ENCODE measurements around the gene CCDC102A. TPM values are rescaled to one million over a fixed set of nuclear protein-coding genes. Genes with fewer than 3 reads are reported as not detected.

CCDC102A gene
- total RNA-seq, 1 donor from 2014 or later = 10.1 TPM

DNA sequence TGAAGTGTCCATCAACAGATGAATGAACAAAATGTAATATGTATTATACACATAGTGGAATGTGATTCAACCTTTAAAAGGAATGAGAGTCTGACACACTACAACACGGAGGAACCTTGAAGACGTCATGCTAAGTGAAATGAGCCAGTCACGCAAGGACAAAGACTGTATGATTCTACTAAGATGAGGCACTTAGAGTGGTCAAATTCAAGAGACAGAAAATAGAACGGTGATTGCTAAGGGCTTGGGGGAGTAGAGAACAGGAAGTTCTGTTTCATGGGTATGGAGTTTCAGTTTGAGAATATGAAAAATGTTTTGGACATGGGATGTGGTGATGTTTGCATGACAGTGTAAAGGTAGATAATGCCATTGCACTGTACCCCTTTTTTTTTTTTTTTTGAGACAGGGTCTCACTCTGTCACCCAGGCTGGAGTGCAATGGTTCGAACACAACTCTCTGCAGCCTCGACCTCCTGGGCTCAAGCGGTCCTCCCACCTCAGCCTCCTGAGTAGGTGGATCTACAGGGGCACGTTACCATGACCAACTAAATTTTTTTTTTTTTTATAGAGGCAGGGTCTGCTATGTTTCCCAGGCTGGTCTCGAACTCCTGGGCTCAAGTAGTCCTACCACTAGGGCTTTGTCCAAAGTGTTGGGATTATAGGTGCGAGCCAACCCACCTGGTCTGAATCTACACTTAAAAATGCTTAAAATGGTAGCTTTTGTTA is 2.9 kb upstream of the CCDC102A start:
- intact Hi-C loops (cut with micrococcal nuclease) = loop anchor here (5.0 to 10.0 kb wide), 2 partner anchors 53 to 1084 kb away; partner anchors contain the start of genes NUDT21 and OGFOD1

GRCh38 chr16:57538235-57538721 is 1.9 kb upstream of the CCDC102A start:
- intact Hi-C loops (cut with micrococcal nuclease) = loop anchor here (5.0 to 10.0 kb wide), 2 partner anchors 54 to 1083 kb away; partner anchors contain the start of genes NUDT21 and OGFOD1

DNA sequence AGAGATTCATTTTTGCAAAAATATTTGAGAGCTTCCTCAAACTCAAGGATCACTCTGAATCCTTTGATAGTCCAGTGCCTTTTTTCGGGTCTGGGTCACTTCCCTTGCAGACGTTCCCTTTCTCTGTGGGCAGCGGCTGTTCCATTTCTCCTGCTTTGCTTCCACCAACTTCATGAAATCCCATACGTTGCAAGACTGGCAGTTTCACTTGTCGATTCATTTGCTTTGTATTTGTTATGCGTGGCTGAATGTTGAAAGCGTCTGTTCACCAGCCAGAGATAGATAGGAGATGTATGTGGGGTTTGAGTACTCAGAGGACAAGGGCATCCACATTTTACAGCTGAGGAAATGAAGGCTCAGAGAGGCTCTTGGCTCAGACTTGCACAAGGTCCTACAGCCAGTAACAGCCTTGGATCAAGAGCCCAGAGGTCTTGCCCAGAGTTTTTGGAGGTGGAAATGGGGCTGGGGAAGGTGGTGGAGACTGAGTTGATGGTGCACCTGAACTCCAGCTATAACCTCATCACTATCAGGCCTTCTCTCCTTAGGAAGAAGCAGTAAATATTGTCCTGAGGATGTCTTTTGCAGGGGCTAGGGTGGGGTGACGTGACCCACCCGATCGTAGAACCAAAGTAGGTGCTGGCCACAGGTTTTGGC is 1.3 kb upstream of the CCDC102A start:
- intact Hi-C loops (cut with micrococcal nuclease) = loop anchor here (5.0 to 10.0 kb wide), 2 partner anchors 55 to 1083 kb away; partner anchors contain the start of genes NUDT21 and OGFOD1

- intact Hi-C loops (cut with micrococcal nuclease) = loop anchor here (5.0 to 10.0 kb wide), 2 partner anchors 55 to 1082 kb away; partner anchors contain the start of genes NUDT21 and OGFOD1
Measured at GRCh38 chr16:57537194-57537505, 779 bp upstream of the CCDC102A start.

DNA sequence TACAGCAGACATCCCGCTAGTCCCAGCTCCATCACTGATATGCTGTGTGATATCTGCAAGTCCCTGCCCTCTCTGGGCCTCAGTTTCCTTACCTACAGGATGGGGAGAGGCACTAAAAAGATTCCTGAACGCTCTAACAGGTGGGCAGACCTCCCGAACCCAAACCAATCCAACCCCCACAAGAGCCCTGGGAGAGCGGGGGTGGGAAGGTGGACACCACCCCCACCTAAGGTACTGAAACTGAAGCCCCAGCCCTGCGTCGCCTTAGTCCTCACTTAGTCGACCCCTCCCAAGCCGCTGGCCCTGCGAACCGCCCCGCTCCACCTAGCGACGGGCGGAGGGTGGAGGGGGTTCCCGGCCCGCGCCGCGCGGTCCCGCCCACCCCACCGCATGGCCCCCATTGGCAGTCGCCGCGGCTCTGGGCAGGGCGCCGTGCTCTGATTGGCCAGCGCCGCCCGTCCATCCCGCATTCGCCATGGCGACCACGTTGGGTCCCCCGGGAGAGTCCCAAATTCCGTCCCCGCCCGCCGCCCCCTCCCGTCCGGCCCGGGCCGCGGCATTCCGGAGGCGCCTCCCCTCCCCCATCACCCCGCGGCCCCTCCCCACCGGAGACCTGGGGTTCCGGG is 578 bp downstream of the CCDC102A start:
- intact Hi-C loops (cut with micrococcal nuclease) = loop anchor here (1.0 to 10.0 kb wide), 5 partner anchors 49 to 1081 kb away; partner anchors contain the start of genes CFAP20, DOK4, KATNB1 and NUDT21

- intact Hi-C loops (cut with micrococcal nuclease) = loop anchor here (5.0 to 10.0 kb wide), 3 partner anchors 57 to 1080 kb away; partner anchors contain the start of genes NUDT21 and OGFOD1
Measured at GRCh38 chr16:57534881-57535658, 1.3 kb downstream of the CCDC102A start.

DNA sequence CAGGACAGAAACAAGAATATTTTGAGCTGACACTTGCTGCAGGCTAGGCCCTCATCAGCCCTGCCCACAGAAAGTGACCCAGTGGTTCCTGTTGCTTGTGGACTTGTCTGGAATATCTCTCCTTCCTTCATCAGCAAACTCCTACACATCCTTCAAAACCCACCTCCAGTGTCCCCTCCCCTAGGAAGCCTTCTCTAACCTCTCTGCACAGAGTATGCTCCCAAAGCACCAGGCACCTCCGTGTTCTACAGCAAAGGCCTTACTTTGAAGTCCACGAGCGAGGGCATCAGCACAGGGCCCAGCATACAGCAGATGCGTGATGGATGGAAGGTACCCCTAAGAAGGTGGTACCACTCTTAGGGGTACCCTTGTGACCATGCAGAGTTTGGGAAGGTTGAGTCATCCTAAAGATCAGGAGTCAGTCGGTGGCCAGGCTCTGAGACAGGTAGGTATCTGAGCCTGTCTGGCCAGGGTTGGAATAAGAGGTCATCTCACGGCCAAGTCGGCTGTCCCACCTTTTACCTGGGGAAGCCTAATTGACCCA is 2.0 kb downstream of the CCDC102A start:
- intact Hi-C loops (cut with micrococcal nuclease) = loop anchor here (5.0 to 10.0 kb wide), 2 partner anchors 232 to 1080 kb away; partner anchors contain the start of genes NUDT21 and OGFOD1

DNA sequence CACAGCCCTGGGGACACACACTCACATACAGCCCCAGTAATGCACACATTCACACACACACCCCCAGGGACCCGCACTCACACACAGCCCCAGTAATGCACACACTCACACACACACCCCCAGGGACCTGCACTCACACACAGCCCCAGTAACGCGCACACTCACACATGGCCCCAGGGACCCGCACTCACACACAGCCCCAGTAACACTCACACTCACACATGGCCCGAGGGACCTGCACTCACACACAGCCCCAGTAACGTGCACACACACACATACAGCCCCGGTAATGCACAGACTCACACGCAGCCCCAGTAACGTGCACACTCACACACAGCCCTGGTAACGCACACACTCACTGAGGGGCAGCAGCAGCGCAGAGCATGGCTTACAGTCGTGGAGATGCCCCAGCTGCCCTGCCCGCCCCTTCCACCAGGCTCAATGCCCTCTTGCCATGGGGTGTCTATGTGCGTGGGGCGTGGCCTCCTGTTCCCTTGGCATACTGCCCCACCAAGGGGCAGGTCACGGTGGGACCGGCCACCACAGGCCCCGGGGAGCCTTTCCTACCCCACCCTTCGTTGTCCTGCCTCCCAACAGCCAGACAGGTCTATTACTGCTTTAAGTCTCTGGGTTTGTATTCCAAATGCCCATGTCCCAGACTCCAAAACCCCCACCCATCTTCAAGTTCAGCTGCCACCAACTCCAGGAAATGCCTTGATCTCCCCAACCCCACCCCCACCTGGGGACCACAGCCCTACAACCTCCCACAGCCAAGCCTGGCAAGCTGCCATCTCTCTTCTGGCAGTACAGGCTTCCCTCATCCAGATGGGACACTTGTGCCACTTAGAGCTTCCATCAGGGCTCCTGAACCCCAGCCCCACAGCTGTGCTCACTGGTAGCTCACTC is 2.7 kb downstream of the CCDC102A start:
- intact Hi-C loops (cut with micrococcal nuclease) = loop anchor here (5.0 to 10.0 kb wide), 2 partner anchors 231 to 1079 kb away; partner anchors contain the start of genes NUDT21 and OGFOD1

DNA sequence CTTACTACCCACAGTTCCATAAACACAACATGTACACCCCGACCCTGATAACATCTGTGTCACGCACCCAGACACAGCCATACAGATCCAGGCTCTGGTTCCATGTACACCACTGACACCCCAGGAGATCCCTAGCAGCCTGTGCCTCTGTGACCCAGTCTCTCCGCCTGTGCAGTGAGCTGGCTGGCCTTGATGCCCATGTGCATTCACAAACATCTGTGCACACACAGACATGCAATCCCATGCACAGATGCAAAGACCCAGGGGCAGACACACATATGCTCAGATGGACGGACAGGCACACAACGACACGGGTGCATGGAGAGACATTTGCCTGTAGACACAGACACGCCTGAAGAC is 4.1 kb downstream of the CCDC102A start:
- intact Hi-C loops (cut with micrococcal nuclease) = loop anchor here (5.0 to 10.0 kb wide), 2 partner anchors 230 to 1077 kb away; partner anchors contain the start of genes NUDT21 and OGFOD1

GRCh38 chr16:57531635-57532265 is 4.6 kb downstream of the CCDC102A start:
- intact Hi-C loops (cut with micrococcal nuclease) = loop anchor here (5.0 to 10.0 kb wide), 2 partner anchors 229 to 1077 kb away; partner anchors contain the start of genes NUDT21 and OGFOD1

- intact Hi-C loops (cut with micrococcal nuclease) = loop anchor here (5.0 to 10.0 kb wide), 2 partner anchors 229 to 1076 kb away; partner anchors contain the start of genes NUDT21 and OGFOD1
Measured at GRCh38 chr16:57531253-57531575, 5.2 kb downstream of the CCDC102A start.

DNA sequence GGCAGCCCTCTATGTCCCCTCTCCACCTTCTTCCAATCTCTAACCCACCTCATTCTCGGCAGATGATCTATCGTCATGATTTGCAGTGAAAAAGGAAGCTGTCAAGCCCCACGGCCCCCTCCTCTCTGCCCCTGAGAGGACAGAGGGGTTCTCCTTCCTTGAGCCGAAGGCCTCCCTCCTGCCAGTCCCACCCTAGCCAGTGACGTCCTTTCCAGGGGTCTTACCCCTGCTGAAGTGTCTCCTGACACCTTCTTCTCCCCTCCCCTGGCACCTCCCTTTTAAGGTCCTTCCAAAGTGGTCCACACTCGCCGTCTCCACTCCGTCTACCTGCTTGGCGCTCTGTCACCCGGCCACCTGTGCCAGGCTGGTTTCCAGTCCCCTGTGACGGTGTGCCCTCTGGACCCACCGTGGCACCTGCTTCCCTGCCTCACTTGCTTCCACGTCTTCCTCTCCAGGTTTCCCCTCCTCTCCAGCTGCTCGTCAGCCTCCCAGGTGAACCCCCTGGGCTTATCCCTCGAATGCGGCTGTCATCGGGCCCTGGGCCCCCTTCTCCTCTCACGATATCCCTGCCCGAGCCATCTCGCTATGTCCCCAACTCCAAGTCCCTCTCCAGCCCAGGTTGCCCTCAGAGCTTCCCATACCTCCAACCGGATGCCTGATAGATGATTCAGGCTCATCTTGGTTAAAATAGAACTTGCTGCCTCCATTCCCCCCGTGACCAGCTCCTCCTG is 5.7 kb downstream of the CCDC102A start:
- intact Hi-C loops (cut with micrococcal nuclease) = loop anchor here (5.0 to 10.0 kb wide), 2 partner anchors 228 to 1076 kb away; partner anchors contain the start of genes NUDT21 and OGFOD1

GRCh38 chr16:57530104-57530521 is 6.3 kb downstream of the CCDC102A start:
- intact Hi-C loops (cut with micrococcal nuclease) = loop anchor here (5.0 to 10.0 kb wide), 2 partner anchors 228 to 1075 kb away; partner anchors contain the start of genes NUDT21 and OGFOD1

DNA sequence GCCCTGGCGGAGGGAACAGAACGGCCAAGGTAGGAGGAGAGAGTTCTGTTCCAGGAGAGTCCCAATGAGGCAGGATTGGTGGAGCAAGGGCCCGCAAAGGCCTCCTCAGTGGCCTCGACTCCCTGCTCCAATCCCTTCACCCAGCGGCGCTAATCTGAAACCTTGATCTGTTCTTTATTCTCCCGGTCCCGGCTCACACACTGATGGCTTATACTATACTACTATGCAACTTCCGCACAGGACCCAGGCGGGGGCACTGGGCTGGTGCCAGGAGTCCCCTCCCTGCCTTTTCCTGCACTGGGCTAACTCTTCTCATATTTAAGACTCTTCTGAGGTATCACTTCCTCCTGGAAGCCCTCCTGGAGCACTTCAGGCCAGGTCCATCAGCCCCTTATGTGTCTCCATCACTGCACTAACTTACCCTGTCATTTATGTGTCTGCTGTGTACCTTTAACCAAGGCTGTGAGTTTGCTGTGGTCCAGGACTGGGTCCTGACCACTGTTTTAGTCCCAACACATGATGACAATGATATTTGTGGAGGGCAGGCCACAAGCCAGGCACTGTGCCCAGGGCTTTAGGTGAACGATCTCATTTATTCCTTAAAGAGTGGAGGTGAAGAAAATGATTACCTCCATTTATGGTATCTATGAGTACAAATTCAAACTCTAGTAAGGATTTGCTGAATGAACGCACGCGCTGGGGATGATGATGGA is 6.8 kb downstream of the CCDC102A start:
- intact Hi-C loops (cut with micrococcal nuclease) = loop anchor here (2.0 to 10.0 kb wide), 3 partner anchors 43 to 1075 kb away; partner anchors contain the start of genes DOK4, NUDT21 and OGFOD1

DNA sequence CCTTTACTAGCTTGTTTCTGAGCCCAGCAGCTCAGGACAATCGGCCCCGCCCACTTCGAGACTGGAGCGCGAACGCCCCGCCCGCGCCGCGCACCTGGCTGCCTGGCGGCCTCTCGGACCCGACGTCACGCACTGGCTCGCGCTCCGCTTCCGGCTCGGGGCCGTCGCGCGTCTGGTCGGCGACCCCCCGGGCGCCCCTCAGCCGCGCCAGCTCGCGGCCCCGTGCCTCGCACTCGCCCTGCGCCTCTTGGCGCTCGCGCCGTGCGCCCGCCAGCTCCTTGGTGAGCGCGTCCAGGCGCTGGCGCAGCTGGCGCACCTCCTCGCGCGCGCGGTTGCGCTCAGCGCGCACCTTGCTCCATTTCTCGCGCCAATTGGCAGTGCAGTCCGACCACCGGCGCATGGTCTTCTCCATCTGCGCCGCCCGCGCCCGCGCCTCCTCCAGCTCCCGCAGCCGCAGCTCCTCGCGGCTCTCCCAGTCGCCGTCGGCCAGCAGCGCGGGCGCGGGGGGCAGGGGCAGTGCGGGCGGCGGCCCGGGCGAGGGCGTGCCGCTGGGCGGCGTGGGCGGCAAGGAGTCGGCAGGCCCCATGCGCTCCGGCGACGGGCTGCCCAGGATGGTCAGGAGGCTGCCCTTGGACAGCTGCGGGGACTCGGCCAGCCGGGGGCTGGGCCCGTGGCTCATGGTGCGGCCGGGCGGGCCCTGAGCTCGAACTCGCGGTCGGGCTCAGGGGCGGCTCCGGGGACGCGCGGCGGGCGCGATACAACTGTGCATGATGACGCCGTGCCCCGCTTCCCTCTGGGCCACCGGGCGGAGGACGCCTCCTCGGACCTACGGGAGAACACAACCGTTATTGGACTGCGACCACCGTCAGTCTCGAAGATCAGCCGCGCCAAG is 7.6 kb downstream of the CCDC102A start:
- intact Hi-C loops (cut with micrococcal nuclease) = loop anchor here (2.0 kb wide), 1 partner anchor 42 kb away; the partner anchor contains the start of gene DOK4

Measured in T-helper 2 cell treated with Interferon-gamma antibody and Interleukin-4, amounts not matched to agents 100 ng/mL and 5 ng/mL, for 36 hours (primary cell).